Adipose tissue (tissue), 3 donors: ENCODE results near the gene ATP6V0B. TPM values are rescaled to one million over a fixed set of nuclear protein-coding genes. Genes with fewer than 3 reads are reported as not detected.

Experiments
- H3K27ac ChIP-seq: one replicate; pipeline ENCODE4 v1.5.1; 2013; ENCODE audit warnings: low read depth, low read length
- WGBS, 3 donors: extraction: QIAGEN DNeasy Blood & Tissue Kit; methylation state at CpG; one replicate each; pipeline ENCODE4 v1.1.7; 2013; 5-methylcytosine and 5-hydroxymethylcytosine counted together
- polyA plus RNA-seq, 3 donors: library from polyadenylated mRNA; stranded (reverse); fragments of 200-250 nt; gene quantifications; one replicate each; pipeline ENCODE4 v1.2.3, GENCODE V29; 2013
- donor health status: healthy with polysubstance abuse.
- donor health status: Bipolar disorder and iron deficiency.
- donor health status: healthy.

The ATP6V0B gene
- polyA plus RNA-seq, 3 donors = 88.1 to 140 (median 123) TPM

DNA sequence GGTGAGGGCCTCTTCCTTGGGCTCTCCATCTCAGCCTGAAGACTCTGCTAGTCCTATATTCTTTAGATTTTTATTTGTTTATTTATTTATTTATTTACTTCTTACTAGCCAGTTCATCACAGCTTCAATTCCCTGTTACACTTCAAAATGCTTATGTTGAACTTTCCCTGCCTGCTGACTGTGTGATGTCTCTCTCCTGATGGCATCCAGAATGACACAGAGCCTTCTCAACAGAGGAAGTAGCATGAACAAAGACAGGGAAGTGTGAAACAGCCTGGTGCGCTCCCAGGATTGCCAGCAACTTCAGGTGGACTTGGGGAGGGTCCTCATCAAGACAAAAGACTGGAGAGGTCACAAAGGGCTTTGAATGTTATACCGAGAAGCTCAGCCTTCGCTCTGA is 32.3 kb upstream of the ATP6V0B start:
- 80 to 92% (median 91%) methylated on average over 3 of the region's 3 CpGs for WGBS, 3 donors
- H3K27ac ChIP-seq = no peak overlapping the region

DNA sequence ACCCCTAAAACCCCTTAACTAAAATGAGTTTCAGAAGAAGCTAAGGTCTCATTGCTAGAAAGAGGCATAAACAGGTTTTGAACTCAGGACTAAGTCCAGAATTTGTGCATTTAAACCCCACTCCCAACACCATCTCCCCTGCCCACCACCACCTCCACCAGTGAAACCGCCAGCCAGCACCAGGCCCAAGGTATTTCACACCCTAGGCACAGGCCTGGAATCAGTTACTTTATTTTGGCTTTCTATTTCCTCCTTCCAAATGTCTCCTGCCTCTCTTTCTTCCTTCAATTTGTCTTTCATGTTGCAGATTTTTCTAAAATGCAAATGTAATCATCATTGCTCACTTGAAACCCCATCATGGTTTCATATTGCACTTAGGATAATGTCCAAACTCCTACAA is 29.9 kb upstream of the ATP6V0B start:
- H3K27ac ChIP-seq = no peak overlapping the region

DNA sequence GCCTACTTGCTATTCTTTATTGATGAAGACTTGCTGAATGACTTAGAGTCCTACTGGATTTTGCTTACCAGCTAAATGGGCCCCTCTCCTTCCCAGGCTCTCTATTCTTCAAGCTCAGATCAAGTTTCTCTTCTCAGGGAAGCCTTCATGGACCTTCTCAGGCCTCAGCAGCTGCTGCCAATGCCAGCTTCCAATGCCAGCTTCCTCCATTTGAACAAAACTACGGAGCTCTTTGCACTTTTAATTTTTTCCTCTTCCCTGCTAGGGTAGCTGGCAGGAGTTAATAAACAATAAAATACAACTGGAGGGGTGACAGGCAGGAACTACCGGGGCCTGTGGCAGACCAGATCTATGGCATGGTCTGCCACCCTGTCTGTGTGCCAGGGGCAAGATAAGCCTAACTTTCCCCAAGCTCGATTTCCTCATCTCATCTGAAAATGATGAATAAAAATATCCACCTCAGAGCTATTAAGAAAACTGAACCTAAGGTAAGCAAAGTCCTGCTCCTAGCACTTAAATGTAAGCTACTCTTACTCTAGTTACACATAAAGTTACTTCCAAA is 29.0 kb upstream of the ATP6V0B start:
- H3K27ac ChIP-seq = no peak overlapping the region
- whole genome bisulfite sequencing, 3 donors = 2 to 8% (median 8%) methylated on average over 3 of the region's 3 CpGs

More for the DNA sequence above, 29.9 kb upstream of the ATP6V0B start:
- 92 to 100% (median 93%) methylated on average over 1 of the region's 1 CpG for WGBS, 3 donors

DNA sequence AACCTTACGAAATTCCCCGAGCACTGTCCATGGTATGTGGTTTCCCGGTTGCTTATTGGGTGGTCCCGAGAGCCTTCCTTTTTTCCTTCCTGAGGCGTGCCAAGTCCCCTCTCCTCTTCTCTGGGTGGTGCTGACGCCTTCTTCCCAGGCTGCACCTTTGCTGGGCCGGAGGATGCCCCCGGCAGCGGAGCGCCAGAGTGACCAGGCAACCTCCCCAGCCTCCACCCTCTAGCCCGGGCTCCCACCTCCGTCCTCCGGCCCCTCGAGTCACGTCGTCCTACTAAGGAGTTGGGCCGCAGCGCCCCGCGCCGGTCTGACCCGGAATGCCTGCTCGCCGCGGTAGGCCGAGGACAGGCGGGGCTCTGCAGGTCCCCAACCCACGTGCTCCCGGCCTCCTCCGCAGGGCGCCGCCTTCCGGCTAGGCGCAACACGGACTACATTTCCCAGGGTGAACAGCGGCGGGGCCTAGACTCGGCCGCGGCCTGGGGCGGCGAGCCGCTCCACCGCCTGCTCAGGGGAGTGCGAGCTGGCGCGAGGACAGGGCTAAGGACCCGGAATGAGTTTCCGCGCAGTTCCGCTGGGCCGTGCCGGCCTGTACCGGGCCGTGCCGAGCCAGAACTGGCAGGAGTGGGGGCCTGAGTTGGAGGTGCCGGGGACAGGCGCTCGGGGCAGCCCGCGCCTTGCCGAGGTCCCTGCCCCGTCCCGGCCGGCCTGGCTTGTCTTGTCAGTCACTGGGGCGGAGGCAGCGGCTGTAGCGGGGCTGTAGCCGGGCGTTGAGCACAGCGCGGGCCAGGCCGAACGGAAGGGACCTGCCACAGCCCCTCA is 28.3 kb upstream of the ATP6V0B start, which contains the start of gene IPO13:
Gene IPO13, plus strand, starts transcription at position 715 of the 825 bp plus-strand sequence. CDS start 651 bp downstream, outside the sequence.
- peak within 1 kb of the TSS; percentile 4 for H3K27ac ChIP-seq
- WGBS, 3 donors = 0% methylated on average over 65 to 74 of the region's 74 CpGs

DNA sequence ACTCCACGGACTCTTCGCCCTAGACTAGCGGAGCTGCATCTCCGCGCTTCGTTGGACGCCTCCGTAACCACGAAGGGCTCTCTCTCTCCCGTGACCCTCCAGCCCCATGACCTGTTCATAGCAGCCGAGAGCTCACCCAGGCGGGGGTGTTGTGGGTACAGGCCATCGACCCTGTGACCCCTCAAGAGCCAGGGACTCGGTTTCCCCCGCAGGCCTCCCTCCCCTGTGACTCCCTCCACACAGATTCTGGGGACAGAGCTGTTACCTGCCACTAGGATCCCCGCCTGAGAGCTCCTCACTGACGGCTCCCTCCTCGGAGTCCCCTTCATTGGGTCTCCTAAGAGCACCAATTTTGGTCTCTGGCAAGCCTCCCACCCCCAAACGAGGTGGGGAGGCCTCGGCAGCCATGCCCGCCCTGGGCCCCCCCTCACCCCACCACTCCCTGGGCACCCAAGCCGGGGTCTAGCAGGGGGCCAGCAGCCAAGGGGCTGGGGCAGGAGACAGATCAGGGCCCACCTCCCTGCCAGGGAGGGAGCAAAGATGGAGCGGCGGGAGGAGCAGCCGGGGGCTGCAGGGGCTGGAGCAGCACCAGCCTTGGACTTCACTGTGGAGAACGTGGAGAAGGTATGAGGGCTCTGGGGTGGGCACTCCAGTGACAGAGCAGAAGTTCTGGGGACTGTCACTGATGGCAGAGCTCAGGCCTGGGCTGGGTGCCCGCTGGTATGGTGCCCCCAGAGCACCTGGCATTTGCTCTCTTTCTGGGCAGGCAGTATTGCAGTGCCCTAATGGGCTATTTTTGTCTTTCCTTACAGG is 27.5 kb upstream of the ATP6V0B start:
- H3K27ac ChIP-seq = peak overlapping the region; percentile 4
- 5 to 6% (median 5%) methylated on average over 27 of the region's 27 CpGs for WGBS, 3 donors

DNA sequence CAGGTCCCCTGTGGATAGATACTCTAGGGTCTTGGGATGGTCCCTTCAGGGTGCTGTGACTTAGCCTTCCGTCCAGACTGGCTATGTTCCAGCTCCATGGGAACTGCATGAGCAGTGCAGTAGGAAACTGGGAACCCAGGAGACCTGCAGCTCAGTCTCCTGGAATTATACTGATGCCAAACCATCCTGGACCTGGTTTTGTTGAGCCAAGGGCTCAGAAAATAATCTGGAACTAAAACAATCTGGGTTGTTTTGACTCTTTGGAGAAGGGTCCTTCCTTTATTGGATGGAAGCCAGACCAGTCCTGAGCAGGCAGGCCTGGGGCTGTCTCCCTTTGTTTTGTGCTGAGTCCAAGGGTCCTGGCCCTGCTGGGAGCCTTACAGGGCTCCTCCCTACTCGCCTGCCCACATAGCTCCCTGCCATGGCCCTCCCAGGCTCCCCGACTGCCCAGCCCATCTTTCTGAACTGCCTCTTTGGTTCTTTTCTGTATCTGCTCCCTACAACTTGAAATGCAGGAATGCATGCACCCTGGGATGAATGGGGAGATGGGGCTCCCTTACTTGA is 26.8 kb upstream of the ATP6V0B start:
- H3K27ac ChIP-seq = no peak overlapping the region
- 27 to 44% (median 40%) methylated on average over 3 of the region's 3 CpGs for WGBS, 3 donors

DNA sequence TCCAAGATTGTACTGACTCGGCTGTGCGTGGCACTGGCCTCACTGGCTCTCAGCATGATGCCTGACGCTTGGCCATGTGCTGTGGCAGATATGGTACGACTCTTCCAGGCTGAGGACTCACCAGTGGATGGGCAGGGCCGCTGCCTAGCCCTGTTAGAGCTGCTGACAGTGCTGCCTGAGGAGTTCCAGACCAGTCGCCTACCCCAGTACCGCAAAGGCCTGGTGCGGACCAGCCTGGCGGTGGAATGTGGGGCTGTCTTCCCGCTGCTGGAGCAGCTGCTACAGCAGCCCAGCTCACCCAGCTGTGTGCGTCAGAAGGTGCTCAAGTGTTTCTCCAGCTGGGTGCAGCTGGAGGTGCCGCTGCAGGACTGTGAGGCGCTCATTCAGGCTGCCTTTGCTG is 25.1 kb upstream of the ATP6V0B start:
- 89 to 94% (median 91%) methylated on average over 13 of the region's 13 CpGs for WGBS, 3 donors
- H3K27ac ChIP-seq = no peak overlapping the region

GRCh38 chr1:43951021-43951985 is 23.5 kb upstream of the ATP6V0B start:
- 87 to 92% (median 87%) methylated on average over 4 of the region's 4 CpGs for WGBS, 3 donors
- no peak overlapping the region for H3K27ac ChIP-seq

- WGBS, 3 donors = 69 to 80% (median 74%) methylated on average over 8 of the region's 8 CpGs
- H3K27ac ChIP-seq = no peak overlapping the region
Measured at GRCh38 chr1:43952731-43953346, 21.9 kb upstream of the ATP6V0B start.

- 71 to 83% (median 79%) methylated on average over 3 of the region's 3 CpGs for WGBS, 3 donors
- no peak overlapping the region for H3K27ac ChIP-seq
Measured at GRCh38 chr1:43953361-43953760, 21.4 kb upstream of the ATP6V0B start.

DNA sequence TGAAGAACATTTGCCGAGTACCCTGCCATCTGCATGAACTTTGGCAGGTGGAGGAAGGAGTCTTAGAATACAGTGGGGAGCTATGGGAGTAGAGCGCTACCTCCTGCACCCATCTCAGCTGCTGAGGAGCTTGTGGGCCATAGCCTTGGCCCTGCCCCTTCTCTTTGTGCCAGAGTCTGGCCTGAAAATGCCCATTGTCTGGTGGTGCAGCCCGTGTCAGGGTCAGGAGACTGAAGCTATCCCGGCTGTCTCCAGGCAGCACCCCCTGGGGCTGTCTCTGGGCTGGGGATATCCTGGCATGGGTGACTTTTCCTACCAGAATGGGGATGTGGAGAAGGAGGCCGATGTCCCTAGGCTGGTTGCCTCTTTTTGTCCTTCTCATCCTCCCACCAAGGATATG is 20.7 kb upstream of the ATP6V0B start:
- 88 to 89% (median 88%) methylated on average over 5 of the region's 5 CpGs for WGBS, 3 donors

DNA sequence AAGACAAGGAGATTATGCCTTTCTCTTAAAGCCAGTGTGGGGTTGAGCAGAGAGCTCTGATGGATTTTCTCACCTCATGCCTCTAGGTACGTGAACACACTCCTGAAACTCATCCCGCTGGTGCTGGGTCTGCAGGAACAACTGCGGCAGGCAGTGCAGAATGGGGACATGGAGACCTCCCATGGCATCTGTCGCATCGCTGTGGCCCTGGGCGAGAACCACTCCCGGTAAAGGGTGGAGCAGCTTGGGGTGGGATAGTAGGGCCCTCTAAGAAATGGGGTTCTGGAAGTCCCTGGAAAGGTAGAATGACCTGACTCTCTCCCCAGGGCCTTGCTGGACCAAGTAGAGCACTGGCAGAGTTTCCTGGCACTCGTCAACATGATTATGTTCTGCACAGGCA is 18.5 kb upstream of the ATP6V0B start:
- H3K27ac ChIP-seq = no peak overlapping the region
- 95 to 96% (median 96%) methylated on average over 8 of the region's 8 CpGs for WGBS, 3 donors

More for the DNA sequence above, 20.7 kb upstream of the ATP6V0B start:
- no peak overlapping the region for H3K27ac ChIP-seq

- H3K27ac ChIP-seq = no peak overlapping the region
- 76 to 90% (median 87%) methylated on average over 7 of the region's 7 CpGs for WGBS, 3 donors
Measured at GRCh38 chr1:43957407-43958040, 17.2 kb upstream of the ATP6V0B start.

DNA sequence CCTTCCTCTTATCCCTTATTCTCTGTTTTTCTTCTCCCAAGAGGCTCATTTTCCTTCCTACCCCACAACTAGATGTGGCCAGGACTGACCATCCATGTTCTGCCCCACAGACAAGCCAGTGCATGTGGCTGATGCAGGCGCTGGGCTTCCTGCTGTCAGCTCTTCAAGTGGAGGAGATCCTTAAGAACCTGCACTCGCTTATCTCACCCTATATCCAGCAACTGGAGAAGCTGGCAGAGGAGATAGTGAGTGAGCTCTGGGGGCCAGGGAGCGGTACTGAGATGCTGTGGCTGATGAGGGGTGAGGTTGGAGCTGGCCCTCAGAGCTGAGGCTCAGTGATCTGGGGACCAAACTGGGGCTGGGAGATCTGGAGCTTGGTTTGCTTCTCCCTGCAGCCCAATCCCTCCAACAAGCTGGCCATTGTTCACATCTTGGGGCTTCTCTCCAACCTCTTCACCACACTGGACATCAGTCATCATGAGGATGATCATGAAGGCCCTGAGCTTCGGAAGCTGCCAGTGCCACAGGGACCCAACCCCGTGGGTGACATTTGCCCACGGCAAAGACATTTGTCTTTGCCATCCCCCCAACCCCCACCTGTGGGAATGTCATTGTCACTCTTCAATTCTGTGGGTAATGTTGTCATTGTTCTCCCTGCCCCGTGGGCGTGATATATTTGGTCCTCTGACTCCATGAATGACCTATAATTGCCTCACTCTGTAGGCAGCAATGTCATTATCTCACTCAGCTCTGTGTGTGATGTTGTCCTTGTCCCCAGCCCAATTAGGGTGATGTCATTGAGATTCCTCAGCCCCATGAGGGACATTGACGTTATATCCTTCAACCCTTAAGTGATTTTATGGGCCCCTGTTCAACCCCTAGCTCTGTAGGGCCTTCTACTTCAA is 16.2 kb upstream of the ATP6V0B start:
- WGBS, 3 donors = 88 to 92% (median 89%) methylated on average over 9 of the region's 9 CpGs
- no peak overlapping the region for H3K27ac ChIP-seq

GRCh38 chr1:43960798-43961197 is 14.0 kb upstream of the ATP6V0B start:
- 93 to 95% (median 94%) methylated on average over 8 of the region's 8 CpGs for WGBS, 3 donors
- H3K27ac ChIP-seq = no peak overlapping the region

- 81 to 91% (median 86%) methylated on average over 3 of the region's 3 CpGs for WGBS, 3 donors
- H3K27ac ChIP-seq = no peak overlapping the region
Measured at GRCh38 chr1:43961692-43962091, 13.1 kb upstream of the ATP6V0B start.
